Small intestine (tissue), 7 donors: ENCODE measurements around the gene FGGY. TPM values are rescaled to one million over a fixed set of nuclear protein-coding genes. Genes with fewer than 3 reads are reported as not detected.

Experiments used
- DNase-seq, 2 donors: peaks; one replicate each; pipeline versions ENCODE4 v3.0.0 to v3.0.0-alpha.2; 2013
- FAIRE-seq: peaks from 2 replicates; lab custom pipeline; 2012; peaks lifted over from hg19 to GRCh38; lab: Jason Lieb, UNC
- H3K27ac ChIP-seq, 3 donors: one replicate each; pipeline ENCODE4 v1.5.1; 2013; ENCODE audit warnings: low read length in 2 of 3, mild to moderate bottlenecking in 2 of 3, control low read depth in 1 of 3, inconsistent platforms in 1 of 3, low read depth in 1 of 3, moderate library complexity in 1 of 3
- H3K27me3 ChIP-seq, 3 donors: one replicate each; pipeline ENCODE4 v1.6.1; 2013; ENCODE audit warnings: low read length in 3 of 3, inconsistent platforms in 1 of 3; ENCODE audit not compliant: control insufficient read depth in 3 of 3, insufficient read depth in 3 of 3
- H3K36me3 ChIP-seq, 3 donors: one replicate each; pipeline ENCODE4 v1.6.1; 2013; ENCODE audit warnings: low read length in 3 of 3, inconsistent platforms in 1 of 3, low read depth in 1 of 3, mild to moderate bottlenecking in 1 of 3, moderate library complexity in 1 of 3; ENCODE audit not compliant: control insufficient read depth in 3 of 3, insufficient read depth in 2 of 3
- H3K4me1 ChIP-seq, 3 donors: one replicate each; pipeline ENCODE4 v1.6.1; 2013; ENCODE audit warnings: low read length in 2 of 3, inconsistent platforms in 1 of 3, low read depth in 1 of 3, mild to moderate bottlenecking in 1 of 3, moderate library complexity in 1 of 3; ENCODE audit not compliant: control insufficient read depth in 3 of 3, insufficient read depth in 2 of 3
- H3K4me3 ChIP-seq, 3 donors: one replicate each; pipeline ENCODE4 v1.5.1; 2013; ENCODE audit warnings: low read length in 3 of 3, control low read depth in 1 of 3, inconsistent platforms in 1 of 3, low read depth in 1 of 3, mild to moderate bottlenecking in 1 of 3, moderate library complexity in 1 of 3
- H3K9me3 ChIP-seq, 2 donors: one replicate each; pipeline ENCODE4 v1.6.1; 2013; ENCODE audit warnings: low read depth in 1 of 2, low read length in 1 of 2; ENCODE audit not compliant: control insufficient read depth in 2 of 2, insufficient read depth in 1 of 2
- WGBS, 3 donors: extraction: QIAGEN DNeasy Blood & Tissue Kit; methylation state at CpG; one replicate each; pipeline ENCODE4 v1.1.7; 2013; 5-methylcytosine and 5-hydroxymethylcytosine counted together
- polyA plus RNA-seq, 4 donors: library from polyadenylated mRNA; stranded (reverse) in 3 of 4; unstranded in 1 of 4; fragments of 200-250 nt in 3 of 4; fragments of 120-200 nt in 1 of 4; gene quantifications; one replicate each; pipeline versions ENCODE4 v1.2.1 to v1.2.3, GENCODE V29; 2013
- donor health status: healthy with polysubstance abuse.
- donor health status: control.
- donor health status: control.
- donor health status: Bipolar disorder and iron deficiency.
- donor health status: healthy.

The FGGY gene
- polyA plus RNA-seq, 4 donors = 12.3 to 28.0 (median 15.0) TPM

GRCh38 chr1:59560807-59561450 lies 264.0 kb downstream of the FGGY start:
- Histone ChIP-seq H3K9me3 (peaks cover 0 to 14% of the 10 kb centered on the region in 2 donors), H3K36me3 (no peaks in the 10 kb centered on the region), H3K4me3 (no peak overlapping the region), H3K4me1 (no peaks in the 10 kb centered on the region), H3K27ac (no peak overlapping the region), H3K27me3 (no peaks in the 10 kb centered on the region)
- FAIRE-seq = no peak
- 91 to 94% (median 91%) methylated on average over 6 of the region's 6 CpGs for WGBS, 3 donors
- DNase-seq = no peak

GRCh38 chr1:59561796-59562195 lies 264.9 kb downstream of the FGGY start:
- DNase-seq (no peak), FAIRE-seq (no peak)
- Histone ChIP-seq H3K9me3 (peaks cover 0 to 14% of the 10 kb centered on the region in 2 donors), H3K27ac (no peak overlapping the region), H3K4me3 (no peak overlapping the region), H3K27me3 (no peaks in the 10 kb centered on the region), H3K36me3 (no peaks in the 10 kb centered on the region), H3K4me1 (no peaks in the 10 kb centered on the region)
- WGBS, 3 donors = 88 to 95% (median 92%) methylated on average over 1 of the region's 1 CpG

- no peaks in the 10 kb centered on the region for H3K36me3 ChIP-seq
- H3K4me1 ChIP-seq = no peaks in the 10 kb centered on the region
- no peak for FAIRE-seq
- DNase-seq = no peak
- H3K9me3 ChIP-seq = no peaks in the 10 kb centered on the region
- no peak overlapping the region for H3K27ac ChIP-seq
- H3K27me3 ChIP-seq = no peaks in the 10 kb centered on the region
- 71 to 83% (median 72%) methylated on average over 6 of the region's 6 CpGs for WGBS, 3 donors
- no peak overlapping the region for H3K4me3 ChIP-seq
Measured at GRCh38 chr1:59564192-59564891, 267.4 kb downstream of the FGGY start.

- Histone ChIP-seq H3K27me3 (no peaks in the 10 kb centered on the region), H3K9me3 (no peaks in the 10 kb centered on the region), H3K4me1 (peaks cover 0 to 2% (median 0%) of the 10 kb centered on the region in 3 donors), H3K36me3 (no peaks in the 10 kb centered on the region), H3K27ac (peak overlapping the region in 1 of 3 donors; percentile 4), H3K4me3 (no peak overlapping the region)
- 72 to 95% (median 82%) methylated on average over 5 of the region's 5 CpGs for WGBS, 3 donors
- DNase-seq = no peak
- FAIRE-seq = no peak
Measured at GRCh38 chr1:59565611-59566410, 268.9 kb downstream of the FGGY start.

GRCh38 chr1:59568158-59568935 lies 271.5 kb downstream of the FGGY start:
- peaks cover 0 to 3% (median 0%) of the 10 kb centered on the region in 3 donors for H3K4me1 ChIP-seq
- DNase-seq (no peak), FAIRE-seq (no peak)
- H3K36me3 ChIP-seq = no peaks in the 10 kb centered on the region
- H3K9me3 ChIP-seq = no peaks in the 10 kb centered on the region
- H3K27ac ChIP-seq = no peak overlapping the region
- no peaks in the 10 kb centered on the region for H3K27me3 ChIP-seq
- WGBS, 3 donors = 87 to 94% (median 89%) methylated on average over 6 of the region's 6 CpGs
- H3K4me3 ChIP-seq = no peak overlapping the region

GRCh38 chr1:59569198-59569597 lies 272.3 kb downstream of the FGGY start:
- H3K4me3 ChIP-seq = no peak overlapping the region
- no peaks in the 10 kb centered on the region for H3K36me3 ChIP-seq
- no peak for FAIRE-seq
- peaks cover 0 to 3% (median 0%) of the 10 kb centered on the region in 3 donors for H3K4me1 ChIP-seq
- DNase-seq = no peak
- H3K27ac ChIP-seq = no peak overlapping the region
- no peaks in the 10 kb centered on the region for H3K27me3 ChIP-seq
- 86 to 97% (median 93%) methylated on average over 2 of the region's 2 CpGs for WGBS, 3 donors
- H3K9me3 ChIP-seq = peaks cover 0 to 3% of the 10 kb centered on the region in 2 donors

GRCh38 chr1:59570524-59570923 lies 273.6 kb downstream of the FGGY start:
- no peak overlapping the region for H3K27ac ChIP-seq
- 52 to 79% (median 61%) methylated on average over 3 of the region's 3 CpGs for WGBS, 3 donors
- FAIRE-seq (no peak), DNase-seq (peak in 1 of 2 donors; percentile 39)
- H3K4me3 ChIP-seq = no peak overlapping the region
- H3K9me3 ChIP-seq = peaks cover 0 to 4% of the 10 kb centered on the region in 2 donors
- H3K27me3 ChIP-seq = no peaks in the 10 kb centered on the region
- H3K4me1 ChIP-seq = peaks cover 0 to 3% (median 0%) of the 10 kb centered on the region in 3 donors
- H3K36me3 ChIP-seq = no peaks in the 10 kb centered on the region

- Histone ChIP-seq H3K36me3 (no peaks in the 10 kb centered on the region), H3K27ac (no peak overlapping the region), H3K4me3 (no peak overlapping the region), H3K4me1 (peaks cover 0 to 3% (median 0%) of the 10 kb centered on the region in 3 donors), H3K27me3 (no peaks in the 10 kb centered on the region), H3K9me3 (peaks cover 0 to 4% of the 10 kb centered on the region in 2 donors)
- FAIRE-seq (no peak), DNase-seq (no peak)
- 90 to 97% (median 94%) methylated on average over 2 of the region's 2 CpGs for WGBS, 3 donors
Measured at GRCh38 chr1:59574085-59574484, 277.2 kb downstream of the FGGY start.
